Tibial nerve (tissue), 4 donors: ENCODE measurements around the gene NKX6-1.

Experiments used
- EP300 ChIP-seq, 2 donors: sonication (generic); formaldehyde crosslinking; IDR thresholded peaks; one replicate each; pipeline ENCODE4 v1.6.1; 2017; ENCODE audit warnings: antibody characterized with exemption in 2 of 2, mild to moderate bottlenecking in 1 of 2
- POLR2A ChIP-seq, 2 donors: fragments of 450-650 bp; IDR thresholded peaks; one replicate each; pipeline ENCODE4 v1.6.1; 2017; ENCODE audit warnings: antibody characterized with exemption in 2 of 2, mild to moderate bottlenecking in 2 of 2, moderate library complexity in 2 of 2
- TF ChIP-seq, protein P1 (sequence below), 5 experiments: fragments of 200-600 bp in 3 of 5; fragments of 450-650 bp in 2 of 5; sonication (generic) in 3 of 5; IDR thresholded peaks; one replicate each; pipeline ENCODE4 v1.5.1; 2016 to 2019; ENCODE audit warnings: antibody characterized with exemption in 5 of 5, mild to moderate bottlenecking in 3 of 5, moderate library complexity in 2 of 5

DNA sequence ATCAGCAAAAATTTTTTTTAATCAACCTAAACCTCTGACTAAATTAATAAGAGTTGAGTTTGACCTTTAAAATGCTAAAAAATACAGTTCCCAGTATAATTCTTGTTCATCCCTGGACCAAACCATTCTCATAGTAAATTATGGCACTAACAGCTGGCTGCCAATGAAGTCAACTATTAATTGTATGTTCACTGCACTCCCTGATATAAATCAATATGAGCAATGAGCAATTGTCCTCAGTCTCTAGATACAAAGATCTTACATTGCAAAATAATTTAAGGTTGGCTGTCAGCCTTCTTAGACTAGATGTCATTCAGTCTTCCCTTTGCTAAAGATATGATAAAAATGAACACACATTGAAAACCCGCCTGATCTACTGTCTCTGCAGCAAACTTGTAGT, 39.3 kb downstream of the NKX6-1 start:
- TF ChIP-seq, protein P1, sequence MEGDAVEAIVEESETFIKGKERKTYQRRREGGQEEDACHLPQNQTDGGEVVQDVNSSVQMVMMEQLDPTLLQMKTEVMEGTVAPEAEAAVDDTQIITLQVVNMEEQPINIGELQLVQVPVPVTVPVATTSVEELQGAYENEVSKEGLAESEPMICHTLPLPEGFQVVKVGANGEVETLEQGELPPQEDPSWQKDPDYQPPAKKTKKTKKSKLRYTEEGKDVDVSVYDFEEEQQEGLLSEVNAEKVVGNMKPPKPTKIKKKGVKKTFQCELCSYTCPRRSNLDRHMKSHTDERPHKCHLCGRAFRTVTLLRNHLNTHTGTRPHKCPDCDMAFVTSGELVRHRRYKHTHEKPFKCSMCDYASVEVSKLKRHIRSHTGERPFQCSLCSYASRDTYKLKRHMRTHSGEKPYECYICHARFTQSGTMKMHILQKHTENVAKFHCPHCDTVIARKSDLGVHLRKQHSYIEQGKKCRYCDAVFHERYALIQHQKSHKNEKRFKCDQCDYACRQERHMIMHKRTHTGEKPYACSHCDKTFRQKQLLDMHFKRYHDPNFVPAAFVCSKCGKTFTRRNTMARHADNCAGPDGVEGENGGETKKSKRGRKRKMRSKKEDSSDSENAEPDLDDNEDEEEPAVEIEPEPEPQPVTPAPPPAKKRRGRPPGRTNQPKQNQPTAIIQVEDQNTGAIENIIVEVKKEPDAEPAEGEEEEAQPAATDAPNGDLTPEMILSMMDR (IDR thresholded peaks at IDR 0.05), result no peak
- TF ChIP-seq POLR2A (IDR thresholded peaks at IDR 0.05) (no peak), EP300 (IDR thresholded peaks at IDR 0.05) (no peak)
